GM10248 (cell line): Measurements from ENCODE around the gene PILRA.

Experiments used
- CTCF ChIA-PET: fragments of 300-600 bp; sonication (Branson Sonifier 250); formaldehyde crosslinking; extraction: SDS; loops from one replicate; lab custom pipeline; 2021; ENCODE audit warnings: antibody characterized with exemption; lab: Yijun Ruan, JAX
- POLR2A ChIA-PET: fragments of 350-650 bp; sonication (Branson Sonifier 250); formaldehyde crosslinking; extraction: SDS; loops from one replicate; lab custom pipeline; 2020; ENCODE audit warnings: antibody characterized with exemption; lab: Yijun Ruan, JAX
- DNase-seq: peaks from one replicate; pipeline ENCODE4 v3.0.0; 2012; ENCODE audit errors: extremely low spot score
- CTCF ChIP-seq: IDR thresholded peaks from 2 replicates; pipeline ENCODE4 v1.5.1; 2012; ENCODE audit warnings: mild to moderate bottlenecking, low read depth; ENCODE audit errors: extremely low read depth, missing control alignments, control extremely low read depth

The PILRA gene

DNA sequence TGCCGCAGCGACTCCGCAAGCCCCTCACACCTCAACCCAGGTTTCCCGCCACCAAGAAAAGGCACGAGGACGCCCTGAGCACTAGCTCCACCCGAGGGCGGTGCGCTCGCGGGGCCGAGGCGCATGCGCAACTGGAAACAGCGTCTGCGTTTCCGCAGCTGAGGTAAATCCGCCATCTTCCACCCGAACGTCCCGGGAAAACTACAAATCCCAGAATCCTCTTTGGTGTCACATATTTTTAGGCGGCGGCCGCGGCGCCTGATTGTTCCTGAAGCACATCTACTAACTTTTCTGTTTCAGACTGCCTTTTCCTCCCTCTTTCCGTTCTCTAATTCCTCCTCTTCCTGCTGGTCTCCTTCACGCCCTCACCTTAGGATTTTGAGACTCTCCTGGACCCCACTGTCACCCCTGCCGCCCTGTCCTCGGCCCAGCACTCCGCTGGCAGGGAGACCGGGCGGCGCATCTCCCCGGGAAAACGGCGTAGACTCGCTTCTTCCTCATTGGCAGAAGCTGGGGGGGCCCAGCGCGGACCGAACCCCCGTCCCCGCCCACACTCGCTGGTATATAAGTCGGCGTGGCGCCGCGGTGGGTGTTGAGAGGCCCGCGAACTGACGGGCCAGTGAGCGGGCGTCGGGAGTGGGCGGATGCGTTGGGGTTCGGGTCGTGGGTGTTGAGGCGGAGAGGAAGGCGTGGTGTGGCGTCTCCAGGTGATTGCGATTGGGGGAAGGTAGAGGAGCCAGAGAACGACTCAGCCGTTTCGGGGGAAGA is 55.1 kb downstream of the PILRA start, which contains the start of gene ZCWPW1:
TSS of gene ZCWPW1 (minus strand) at position 505 of the 768 bp plus-strand sequence. CDS start 8,054 bp downstream, outside the sequence.
- DNase-seq, result peak; percentile 92
- CTCF ChIA-PET, result interaction anchor here (0.9 to 2.3 kb wide), 5 partner anchors 20 to 257 kb away, joined by 3 to 5 read pairs (median 3); no protein-coding TSS in a partner anchor
- TF ChIP-seq CTCF, result no peak
- POLR2A ChIA-PET, result interaction anchor here (0.7 to 1.7 kb wide), 17 partner anchors 8 to 1870 kb away, joined by 3 to 4 read pairs (median 3); partner anchors contain the start of genes MCM7, POP7, PPP1R35 and TRIM4

DNA sequence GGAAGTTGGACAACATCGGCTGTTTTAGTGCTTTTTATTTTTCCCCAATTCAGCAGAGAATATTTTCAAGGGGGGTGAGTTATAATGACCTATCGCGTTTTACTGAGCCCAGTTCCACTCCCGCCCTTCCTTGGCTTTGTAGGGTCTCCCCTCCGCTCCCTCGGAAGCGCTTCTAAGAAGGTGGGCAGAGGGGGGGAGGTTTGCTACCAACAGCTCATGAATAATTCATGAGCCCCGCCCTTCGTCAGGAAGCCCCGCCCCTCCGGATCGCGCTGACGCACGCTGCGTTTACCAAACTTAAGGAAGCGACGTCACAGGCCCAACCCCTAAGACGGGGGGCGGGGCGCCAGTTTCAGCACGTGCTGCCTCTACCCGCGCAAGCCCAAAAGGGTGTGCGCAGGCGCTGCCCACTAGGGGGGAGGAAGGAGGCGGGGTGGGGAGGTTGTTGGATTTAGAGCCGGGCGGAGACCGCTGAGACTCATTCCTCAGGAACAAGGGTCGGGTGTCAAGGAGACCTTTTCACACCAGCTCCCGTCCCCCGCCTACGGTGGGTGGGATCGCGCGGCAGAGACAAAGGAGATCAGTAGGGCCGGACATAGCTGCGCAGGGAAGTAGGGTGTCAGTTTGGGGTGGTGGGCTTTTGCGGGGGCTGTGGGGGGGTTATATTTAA is 55.8 kb downstream of the PILRA start:
- peak; percentile 96 for DNase-seq
- TF ChIP-seq CTCF, result peak; percentile 14
- ChIA-PET CTCF (interaction anchor here (0.9 to 2.3 kb wide), 5 partner anchors 21 to 258 kb away, joined by 3 to 5 read pairs (median 3); no protein-coding TSS in a partner anchor), POLR2A (interaction anchor here (0.6 to 1.7 kb wide), 16 partner anchors 10 to 958 kb away, joined by 3 to 4 read pairs (median 3); partner anchors contain the start of genes MCM7, POP7, TRIM4 and UFSP1)

DNA sequence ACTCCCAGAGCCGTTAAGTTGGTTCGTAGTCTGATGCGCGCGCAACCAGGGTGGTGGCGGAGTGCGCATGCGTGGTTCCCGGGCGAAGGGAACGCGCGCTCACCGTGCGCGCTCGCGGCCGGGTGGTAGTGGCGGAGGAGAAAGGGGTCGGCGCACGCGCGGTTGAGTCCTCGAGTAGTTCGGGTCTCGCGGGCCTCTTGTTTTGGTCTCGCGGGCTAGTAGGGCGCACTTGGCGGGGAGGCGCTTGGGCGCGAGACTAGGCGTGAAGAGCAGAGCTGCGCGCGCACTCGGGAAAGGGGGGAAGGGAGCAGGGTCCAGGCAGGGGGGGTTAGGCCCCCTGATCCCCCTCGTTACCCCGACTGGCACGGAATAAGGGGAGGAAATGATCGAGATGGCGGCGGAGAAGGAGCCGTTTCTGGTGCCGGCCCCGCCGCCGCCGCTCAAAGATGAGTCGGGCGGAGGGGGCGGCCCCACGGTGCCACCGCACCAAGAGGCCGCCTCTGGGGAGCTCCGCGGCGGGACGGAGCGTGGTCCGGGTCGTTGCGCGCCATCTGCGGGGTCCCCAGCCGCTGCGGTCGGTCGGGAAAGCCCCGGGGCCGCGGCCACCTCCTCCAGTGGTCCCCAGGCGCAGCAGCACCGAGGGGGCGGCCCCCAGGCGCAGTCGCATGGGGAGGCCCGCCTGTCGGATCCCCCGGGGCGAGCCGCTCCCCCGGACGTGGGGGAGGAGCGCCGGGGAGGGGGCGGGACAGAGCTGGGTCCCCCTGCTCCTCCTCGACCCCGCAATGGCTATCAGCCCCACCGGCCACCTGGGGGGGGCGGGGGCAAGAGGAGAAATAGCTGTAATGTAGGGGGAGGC is 56.6 kb downstream of the PILRA start, which contains the start of gene MEPCE:
TSS of gene MEPCE (plus strand) at position 195 of the 856 bp plus-strand sequence. CDS start at position 383, 188 bp downstream.
- ChIA-PET CTCF (interaction anchor here (1.1 to 2.3 kb wide), 3 partner anchors 21 to 40 kb away, joined by 3 to 5 read pairs (median 4); no protein-coding TSS in a partner anchor), POLR2A (interaction anchor here (0.5 to 1.7 kb wide), 20 partner anchors 14 to 958 kb away, joined by 3 to 7 read pairs (median 3); partner anchors contain the start of genes FBXO24, LRCH4, MCM7 and POP7)
- no peak for TF ChIP-seq CTCF
- DNase-seq, result peak; percentile 93

DNA sequence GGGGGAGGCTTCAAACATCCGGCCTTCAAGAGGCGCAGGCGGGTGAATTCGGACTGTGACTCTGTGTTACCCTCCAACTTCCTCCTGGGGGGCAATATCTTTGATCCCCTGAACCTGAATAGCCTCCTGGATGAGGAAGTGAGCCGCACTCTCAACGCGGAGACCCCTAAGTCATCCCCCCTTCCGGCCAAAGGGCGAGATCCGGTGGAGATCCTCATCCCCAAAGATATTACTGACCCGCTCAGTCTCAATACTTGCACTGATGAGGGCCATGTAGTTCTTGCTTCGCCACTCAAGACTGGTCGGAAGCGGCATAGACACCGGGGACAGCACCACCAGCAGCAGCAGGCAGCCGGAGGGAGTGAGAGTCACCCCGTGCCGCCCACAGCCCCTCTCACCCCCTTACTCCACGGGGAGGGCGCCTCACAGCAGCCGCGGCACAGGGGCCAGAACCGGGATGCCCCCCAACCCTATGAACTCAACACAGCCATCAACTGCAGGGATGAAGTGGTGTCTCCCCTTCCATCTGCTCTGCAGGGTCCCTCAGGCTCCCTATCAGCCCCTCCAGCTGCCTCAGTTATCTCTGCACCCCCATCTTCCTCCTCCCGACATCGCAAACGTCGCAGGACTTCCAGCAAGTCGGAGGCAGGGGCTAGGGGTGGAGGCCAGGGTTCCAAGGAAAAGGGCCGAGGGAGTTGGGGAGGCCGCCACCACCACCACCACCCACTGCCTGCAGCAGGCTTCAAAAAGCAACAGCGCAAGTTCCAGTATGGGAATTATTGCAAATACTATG is 57.4 kb downstream of the PILRA start:
- no peak for TF ChIP-seq CTCF
- ChIA-PET POLR2A (interaction anchor here (0.5 to 1.3 kb wide), 14 partner anchors 13 to 397 kb away, joined by 3 to 9 read pairs (median 3); partner anchors contain the start of genes FBXO24, LRCH4 and POP7), CTCF (interaction anchor here (1.0 to 2.3 kb wide), 2 partner anchors 20 to 52 kb away, joined by 3 to 5 read pairs; no protein-coding TSS in a partner anchor)
- no peak for DNase-seq

DNA sequence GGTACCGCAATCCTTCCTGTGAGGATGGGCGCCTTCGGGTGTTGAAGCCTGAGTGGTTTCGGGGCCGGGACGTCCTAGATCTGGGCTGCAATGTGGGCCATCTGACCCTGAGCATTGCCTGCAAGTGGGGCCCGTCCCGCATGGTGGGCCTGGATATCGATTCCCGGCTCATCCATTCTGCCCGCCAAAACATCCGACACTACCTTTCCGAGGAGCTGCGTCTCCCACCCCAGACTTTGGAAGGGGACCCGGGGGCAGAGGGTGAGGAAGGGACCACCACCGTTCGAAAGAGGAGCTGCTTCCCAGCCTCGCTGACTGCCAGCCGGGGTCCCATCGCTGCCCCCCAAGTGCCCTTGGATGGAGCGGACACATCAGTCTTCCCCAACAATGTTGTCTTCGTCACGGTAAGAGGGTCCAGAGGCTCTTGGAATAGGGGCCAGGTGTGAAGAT is 58.0 kb downstream of the PILRA start:
- ChIA-PET POLR2A (no interaction called here), CTCF (interaction anchor here (1.0 kb wide), 1 partner anchor 51 kb away, joined by 3 read pairs; no protein-coding TSS in a partner anchor)
- no peak for TF ChIP-seq CTCF
- no peak for DNase-seq
